Kidney tubule cell (primary cell): ENCODE measurements around the gene GNRHR.

Source experiments
- DNase-seq: peaks from one replicate; pipeline ENCODE4 v3.0.0-alpha.2; 2018; ENCODE audit warnings: low spot score

The GNRHR gene

DNA sequence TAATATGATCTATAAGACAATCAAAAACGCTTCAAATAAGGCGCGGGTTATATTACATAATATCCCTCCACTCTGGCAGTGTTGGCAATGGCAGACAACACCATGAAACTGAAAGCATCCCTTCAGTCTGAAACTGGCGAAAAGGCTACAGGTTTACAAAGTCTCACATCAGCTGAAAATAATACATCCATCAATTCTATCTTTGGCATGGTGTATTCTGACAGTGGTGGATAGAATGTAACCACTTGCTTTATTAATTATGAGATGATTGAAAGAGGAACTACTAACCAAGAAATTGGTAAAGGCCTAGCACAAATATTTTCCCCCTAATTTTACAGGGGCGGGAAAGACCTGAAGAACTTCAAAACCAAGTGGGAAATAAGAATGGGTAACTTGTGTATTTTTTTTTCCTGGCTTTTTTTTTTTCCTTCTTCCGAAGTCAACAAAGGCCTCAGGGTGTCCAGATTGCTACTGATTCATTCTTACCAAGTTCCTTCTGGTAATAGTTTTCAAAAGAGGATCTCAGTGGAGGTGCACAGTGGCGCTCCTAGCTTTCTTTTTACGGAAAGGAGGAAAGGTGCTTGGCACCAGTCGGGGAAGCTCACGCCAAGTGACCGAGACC is 54.0 kb downstream of the GNRHR start:
- peak; percentile 24 for DNase-seq

DNA sequence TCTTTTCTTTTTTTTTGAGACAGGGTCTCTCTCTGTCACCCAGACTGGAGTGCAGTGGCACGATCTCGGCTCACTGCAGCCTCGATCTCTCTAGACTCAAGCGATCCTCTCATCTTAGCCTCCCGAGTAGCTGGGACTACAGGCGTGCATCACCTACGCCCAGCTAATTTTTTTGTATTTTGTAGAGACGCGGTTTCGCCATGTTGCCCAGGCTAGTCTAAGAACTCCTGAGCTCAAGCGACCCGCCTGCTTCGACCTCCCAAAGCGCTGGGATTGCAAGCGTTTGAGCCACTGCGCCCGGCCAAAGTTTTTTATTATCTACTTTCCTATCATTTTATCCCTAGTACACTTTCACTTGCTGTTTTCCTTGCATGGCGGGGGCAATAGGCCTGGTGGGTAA is 54.6 kb downstream of the GNRHR start:
- DNase-seq, result no peak

DNA sequence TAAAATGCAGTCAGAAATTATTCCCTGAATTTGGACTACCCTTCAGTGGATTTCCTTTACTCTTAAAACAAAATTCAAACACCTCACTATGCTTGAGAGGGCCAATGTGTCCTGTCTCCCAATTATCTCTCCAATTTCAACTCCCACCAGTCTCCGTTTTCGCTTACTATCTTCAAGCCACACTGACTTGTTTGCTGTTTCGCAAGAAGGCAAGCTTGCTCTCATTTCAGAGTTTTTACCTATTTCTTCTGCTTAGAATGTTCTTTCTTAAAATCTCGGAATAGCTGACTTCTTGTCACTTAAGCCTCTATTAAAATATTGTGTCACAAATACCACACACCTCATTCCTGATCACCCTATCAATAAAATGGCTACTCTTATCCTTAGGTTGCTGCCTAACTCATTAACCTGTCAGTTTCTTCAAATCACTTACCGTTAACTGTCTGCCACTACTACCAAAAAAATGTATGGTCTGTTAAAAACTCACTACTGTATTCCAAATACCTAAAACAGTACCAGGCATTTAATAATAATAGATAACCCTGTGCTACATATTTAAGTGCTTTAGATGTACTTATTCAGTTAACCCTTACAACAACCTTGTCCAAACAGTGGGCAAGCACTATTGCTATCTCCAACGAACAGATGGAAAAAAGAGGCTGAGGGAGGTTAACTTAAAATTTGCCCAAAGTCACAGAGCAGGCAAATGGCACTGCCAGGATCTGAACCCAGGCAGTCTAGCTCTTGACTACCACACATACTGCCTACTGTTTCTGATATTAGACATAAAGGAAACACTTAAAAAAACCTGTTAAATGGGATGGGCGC is 56.1 kb downstream of the GNRHR start:
- no peak for DNase-seq

DNA sequence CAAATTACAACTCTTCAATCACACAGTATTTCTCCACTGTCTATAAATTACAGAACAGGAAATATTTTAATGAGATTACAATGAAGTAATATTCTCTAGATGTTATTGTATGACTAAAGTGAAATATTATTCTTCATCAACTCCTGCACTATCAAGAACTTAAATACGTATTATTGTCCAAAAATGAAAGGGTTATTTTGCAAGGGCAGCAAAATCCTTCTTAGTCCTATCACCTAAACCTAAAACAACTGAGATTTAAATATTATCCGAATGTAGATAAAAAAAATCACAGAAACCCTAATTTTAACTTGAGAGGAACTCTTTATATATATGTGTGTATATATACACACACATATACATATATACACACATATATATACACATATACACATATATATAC is 58.1 kb downstream of the GNRHR start:
- DNase-seq, result no peak

DNA sequence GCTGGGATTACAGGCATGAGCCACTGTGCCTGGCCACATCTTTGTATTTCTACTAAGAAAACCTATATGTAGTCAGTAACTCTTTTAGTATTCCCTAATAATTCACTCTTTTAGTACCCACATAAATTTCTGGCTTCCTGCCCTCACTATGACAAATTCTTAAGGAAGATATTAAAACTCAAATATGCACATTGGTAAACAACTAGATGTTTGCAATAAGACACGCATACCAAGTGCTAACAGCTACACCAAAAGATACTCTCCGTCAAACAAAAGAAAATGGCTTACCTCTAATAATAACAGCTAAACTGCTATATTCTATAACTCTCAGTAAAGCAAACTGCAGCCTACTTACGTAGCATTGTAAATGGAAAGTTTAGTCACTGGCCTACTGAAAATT is 59.5 kb downstream of the GNRHR start:
- DNase-seq, result no peak

DNA sequence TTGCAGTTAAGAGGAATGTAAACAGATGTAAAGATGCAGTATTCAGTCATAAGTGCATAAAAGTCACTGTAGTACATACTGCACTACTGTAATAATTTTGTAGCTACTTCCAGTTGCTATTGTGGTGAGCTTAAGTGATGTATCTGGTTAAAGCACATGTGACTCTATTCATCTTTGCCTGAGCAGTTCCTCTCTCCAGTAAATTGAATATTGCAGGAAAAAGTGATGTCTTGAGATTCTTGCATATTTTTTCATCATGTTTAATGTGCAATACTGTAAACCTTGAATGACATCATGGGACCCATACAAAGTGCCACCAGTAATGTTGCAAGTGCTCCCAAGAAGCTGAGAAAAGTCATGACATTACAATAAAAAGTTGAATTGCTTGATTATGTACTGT is 62.9 kb downstream of the GNRHR start:
- no peak for DNase-seq
